NCI-H2196 treated with DMSO at 0.1 percent for 48 hours (cell line): ENCODE results near the gene EFCAB9.

Experiments
- DNase-seq: peaks from one replicate; lab custom pipeline; 2025; ENCODE audit not compliant: unreplicated experiment; lab: John Stamatoyannopoulos, UW

EFCAB9 gene

GRCh38 chr5:172165465-172165864 is 28.5 kb upstream of the EFCAB9 start:
- DNase-seq = no peak

- DNase-seq = no peak
Observed at GRCh38 chr5:172166030-172166826, 27.7 kb upstream of the EFCAB9 start.

GRCh38 chr5:172167895-172168294 is 26.1 kb upstream of the EFCAB9 start:
- DNase-seq = no peak

GRCh38 chr5:172168311-172168710 is 25.7 kb upstream of the EFCAB9 start:
- DNase-seq = no peak

- DNase-seq = no peak
Observed at GRCh38 chr5:172169216-172169615, 24.8 kb upstream of the EFCAB9 start.

GRCh38 chr5:172170251-172170701 is 23.7 kb upstream of the EFCAB9 start:
- DNase-seq = no peak

- DNase-seq = no peak
Observed at GRCh38 chr5:172171118-172171517, 22.9 kb upstream of the EFCAB9 start.

- no peak for DNase-seq
Observed at GRCh38 chr5:172172912-172173563, 20.9 kb upstream of the EFCAB9 start.

GRCh38 chr5:172173564-172174153 is 20.3 kb upstream of the EFCAB9 start:
- no peak for DNase-seq

- no peak for DNase-seq
Observed at GRCh38 chr5:172175263-172175719, 18.7 kb upstream of the EFCAB9 start.

GRCh38 chr5:172177176-172177575 is 16.8 kb upstream of the EFCAB9 start:
- DNase-seq = no peak

GRCh38 chr5:172178301-172178987 is 15.5 kb upstream of the EFCAB9 start:
- DNase-seq = no peak

GRCh38 chr5:172178991-172179989 is 14.7 kb upstream of the EFCAB9 start:
- no peak for DNase-seq

- no peak for DNase-seq
Observed at GRCh38 chr5:172180936-172181335, 13.0 kb upstream of the EFCAB9 start.

GRCh38 chr5:172182291-172182690 is 11.7 kb upstream of the EFCAB9 start:
- DNase-seq = no peak

- no peak for DNase-seq
Observed at GRCh38 chr5:172183881-172184280, 10.1 kb upstream of the EFCAB9 start.

- no peak for DNase-seq
Observed at GRCh38 chr5:172185096-172185461, 8.9 kb upstream of the EFCAB9 start.

GRCh38 chr5:172186114-172186695 is 7.8 kb upstream of the EFCAB9 start:
- no peak for DNase-seq

- no peak for DNase-seq
Observed at GRCh38 chr5:172187118-172188032, 6.6 kb upstream of the EFCAB9 start.
